B cell (primary cell): ENCODE data around the gene PAQR5. TPM values are rescaled to one million over a fixed set of nuclear protein-coding genes. Genes with fewer than 3 reads are reported as not detected.

Experiments used
- ATAC-seq: fragments of 200-7000 bp; cut with Tn5 transposase; one replicate; pipeline ENCODE4 v1.10.0; 2021; ENCODE audit warnings: low read depth, mild to moderate bottlenecking, moderate number of reproducible peaks, moderate library complexity
- CTCF ChIA-PET: fragments of 350-600 bp; sonication (Branson Sonifier 250); formaldehyde crosslinking; loops from one replicate; lab custom pipeline; 2021; ENCODE audit warnings: antibody characterized with exemption, inconsistent platforms; lab: Charles Lee
- POLR2A ChIA-PET: fragments of 350-600 bp; sonication (Branson Sonifier 250); formaldehyde crosslinking; loops from one replicate; lab custom pipeline; 2021; ENCODE audit warnings: antibody characterized with exemption; lab: Charles Lee
- DNase-seq: peaks from one replicate; pipeline ENCODE4 v3.0.0; 2013
- H2AFZ ChIP-seq: 2 replicates; pipeline ENCODE4 v1.6.1; 2012; ENCODE audit warnings: mild to moderate bottlenecking, low read depth, low read length; ENCODE audit not compliant: insufficient read depth, poor library complexity, severe bottlenecking
- H3K27ac ChIP-seq, 2 donors: 1 replicate in 1 of 2; 2 replicates in 1 of 2; pipeline ENCODE4 v1.5.1; 2012 to 2013; ENCODE audit warnings: low read length in 2 of 2, mild to moderate bottlenecking in 2 of 2, moderate library complexity in 1 of 2
- H3K27me3 ChIP-seq, 4 experiments: fragments of 200-600 bp in 1 of 4; sonication (generic) in 1 of 4; replicated peaks in 1 of 4; 1 replicate in 2 of 4; 2 replicates in 2 of 4; pipeline versions ENCODE4 v1.6.1 to v1.7.0; 2013 to 2016; ENCODE audit warnings: low read length in 3 of 4, mild to moderate bottlenecking in 2 of 4, mixed read lengths in 1 of 4, moderate library complexity in 1 of 4; ENCODE audit not compliant: insufficient read depth in 4 of 4, control insufficient read depth in 3 of 4; ENCODE audit errors: control extremely low read depth in 1 of 4
- H3K36me3 ChIP-seq, 2 experiments: replicated peaks in 1 of 2; 1 replicate in 1 of 2; 2 replicates in 1 of 2; pipeline versions ENCODE4 v1.6.1 to v1.7.1; 2013; ENCODE audit warnings: low read length in 1 of 2; ENCODE audit not compliant: insufficient read depth in 2 of 2, control insufficient read depth in 1 of 2; ENCODE audit errors: control extremely low read depth in 1 of 2, extremely low read depth in 1 of 2
- H3K4me1 ChIP-seq, 2 donors: fragments of 200-600 bp in 1 of 2; sonication (generic) in 1 of 2; 1 replicate in 1 of 2; 2 replicates in 1 of 2; pipeline versions ENCODE4 v1.5.1 to v1.6.1; 2013 to 2017; ENCODE audit warnings: low read length in 2 of 2; ENCODE audit not compliant: control insufficient read depth in 2 of 2, insufficient read depth in 2 of 2
- H3K4me2 ChIP-seq: replicated peaks from 2 replicates; pipeline ENCODE3; 2012; ENCODE audit warnings: mild to moderate bottlenecking, low read depth, low read length; ENCODE audit not compliant: poor library complexity, severe bottlenecking
- H3K4me3 ChIP-seq, 5 experiments: fragments of 200-600 bp in 1 of 5; sonication (generic) in 1 of 5; 1 replicate in 3 of 5; 2 replicates in 2 of 5; pipeline versions ENCODE4 v1.5.1 to v1.7.0; 2011 to 2016; ENCODE audit warnings: low read length in 4 of 5, mild to moderate bottlenecking in 4 of 5, low read depth in 2 of 5, control low read depth in 1 of 5, moderate library complexity in 1 of 5; ENCODE audit not compliant: insufficient read depth in 1 of 5; ENCODE audit errors: control extremely low read depth in 1 of 5, extremely low read depth in 1 of 5
- H3K79me2 ChIP-seq: fragments of 200-600 bp; sonication (generic); one replicate; pipeline ENCODE4 v1.6.0; 2016; ENCODE audit warnings: low read length; ENCODE audit not compliant: control insufficient read depth, insufficient read depth
- H3K9ac ChIP-seq: fragments of 200-600 bp; sonication (generic); 2 replicates; pipeline ENCODE4 v1.6.1; 2017; ENCODE audit warnings: mild to moderate bottlenecking, low read length, moderate library complexity
- H3K9me3 ChIP-seq, 3 donors: one replicate each; pipeline versions ENCODE4 v1.6.1 to v1.7.1; 2013; ENCODE audit warnings: low read length in 2 of 3; ENCODE audit not compliant: control insufficient read depth in 2 of 3, insufficient read depth in 1 of 3; ENCODE audit errors: control extremely low read depth in 1 of 3
- H4K20me1 ChIP-seq: 2 replicates; pipeline ENCODE4 v1.6.0; 2012; ENCODE audit warnings: mild to moderate bottlenecking, low read length; ENCODE audit not compliant: insufficient read depth, control insufficient read depth, poor library complexity, severe bottlenecking
- H3K27ac Mint-ChIP-seq: one replicate; pipeline ENCODE4 v1.8.0; 2021; ENCODE audit warnings: mixed read lengths
- H3K27me3 Mint-ChIP-seq: one replicate; pipeline ENCODE4 v1.8.0; 2021; ENCODE audit warnings: mixed read lengths
- H3K4me1 Mint-ChIP-seq: one replicate; pipeline ENCODE4 v1.8.0; 2021; ENCODE audit warnings: mixed read lengths
- H3K4me3 Mint-ChIP-seq: one replicate; pipeline ENCODE4 v1.8.0; 2021; ENCODE audit warnings: mixed read lengths
- H3K9me3 Mint-ChIP-seq: one replicate; pipeline ENCODE4 v1.8.0; 2022; ENCODE audit warnings: mixed read lengths; ENCODE audit not compliant: insufficient read depth
- EZH2 ChIP-seq: IDR thresholded peaks from 2 replicates; pipeline ENCODE4 v1.6.1; 2012; ENCODE audit warnings: borderline replicate concordance, low read depth, mild to moderate bottlenecking, moderate library complexity, low read length; ENCODE audit not compliant: insufficient read depth, poor library complexity, severe bottlenecking
- WGBS: methylation state at CpG from one replicate; pipeline ENCODE4 v1.1.5; 2013; ENCODE audit warnings: missing lambda C conversion rate; ENCODE audit not compliant: insufficient coverage; 5-methylcytosine and 5-hydroxymethylcytosine counted together
- intact Hi-C: fragments of 100-400 bp; cut with micrococcal nuclease; formaldehyde crosslinking; loops from one replicate; pipeline ENCODE4 v1.10.0; 2022
- polyA plus RNA-seq: library from polyadenylated mRNA; depleted of rRNA; stranded (reverse); fragments of >200 nt; gene quantifications from 2 replicates; pipeline ENCODE4 v1.2.3, GENCODE V29; 2012
- total RNA-seq, 2 donors: library from RNA; stranded (reverse); fragments of 120-200 nt in 1 of 2; gene quantifications; 1 replicate in 1 of 2; 2 replicates in 1 of 2; pipeline versions ENCODE4 v1.2.3 to v1.2.4, GENCODE V29; 2013 to 2022
- TF ChIP-seq, protein P1 (sequence below): fragments of 200-600 bp; IDR thresholded peaks from one replicate; pipeline ENCODE4 v1.8.0; 2022; ENCODE audit warnings: antibody characterized with exemption, mild to moderate bottlenecking

Gene PAQR5
- total and polyA plus RNA-seq, 2 donors (not counting 1 experiment from before 2014, with no cell fraction given) = not detected

DNA sequence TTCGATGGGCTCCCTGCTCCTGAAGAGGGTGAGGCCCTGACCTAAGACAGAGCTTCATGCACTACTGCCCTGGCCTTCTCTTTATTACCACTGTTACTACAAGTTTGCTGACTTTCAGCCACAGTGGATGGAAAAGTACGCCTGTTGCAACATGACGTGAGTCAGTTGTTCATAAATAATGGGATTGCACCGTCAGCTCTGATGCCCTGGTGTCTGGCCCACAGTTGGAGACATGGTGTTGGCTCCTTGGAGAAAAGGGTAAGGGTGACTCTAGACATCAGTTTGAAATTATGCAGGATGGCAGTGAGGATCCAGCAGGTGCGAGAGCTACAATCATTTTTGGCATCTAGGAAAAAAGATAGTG lies 5.5 kb downstream of the PAQR5 start:
- no peak overlapping the region for H3K9ac ChIP-seq
- H2AFZ ChIP-seq = no peak overlapping the region
- ATAC-seq (no peak), DNase-seq (no peak)
- no peaks in the 10 kb centered on the region for H3K4me1 Mint-ChIP-seq
- H3K27ac Mint-ChIP-seq = no peak overlapping the region
- peaks cover 53% of the 10 kb centered on the region for H3K27me3 Mint-ChIP-seq
- no peak overlapping the region for H3K4me2 ChIP-seq
- no peaks in the 10 kb centered on the region for H3K9me3 ChIP-seq
- ChIA-PET CTCF (no interaction called here), POLR2A (no interaction called here)
- no peak overlapping the region for H3K27ac ChIP-seq
- TF ChIP-seq, protein P1, sequence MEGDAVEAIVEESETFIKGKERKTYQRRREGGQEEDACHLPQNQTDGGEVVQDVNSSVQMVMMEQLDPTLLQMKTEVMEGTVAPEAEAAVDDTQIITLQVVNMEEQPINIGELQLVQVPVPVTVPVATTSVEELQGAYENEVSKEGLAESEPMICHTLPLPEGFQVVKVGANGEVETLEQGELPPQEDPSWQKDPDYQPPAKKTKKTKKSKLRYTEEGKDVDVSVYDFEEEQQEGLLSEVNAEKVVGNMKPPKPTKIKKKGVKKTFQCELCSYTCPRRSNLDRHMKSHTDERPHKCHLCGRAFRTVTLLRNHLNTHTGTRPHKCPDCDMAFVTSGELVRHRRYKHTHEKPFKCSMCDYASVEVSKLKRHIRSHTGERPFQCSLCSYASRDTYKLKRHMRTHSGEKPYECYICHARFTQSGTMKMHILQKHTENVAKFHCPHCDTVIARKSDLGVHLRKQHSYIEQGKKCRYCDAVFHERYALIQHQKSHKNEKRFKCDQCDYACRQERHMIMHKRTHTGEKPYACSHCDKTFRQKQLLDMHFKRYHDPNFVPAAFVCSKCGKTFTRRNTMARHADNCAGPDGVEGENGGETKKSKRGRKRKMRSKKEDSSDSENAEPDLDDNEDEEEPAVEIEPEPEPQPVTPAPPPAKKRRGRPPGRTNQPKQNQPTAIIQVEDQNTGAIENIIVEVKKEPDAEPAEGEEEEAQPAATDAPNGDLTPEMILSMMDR = no peak
- TF ChIP-seq EZH2 = no peak
- H3K9me3 Mint-ChIP-seq = no peaks in the 10 kb centered on the region
- no peaks in the 10 kb centered on the region for H3K79me2 ChIP-seq
- H3K4me3 ChIP-seq = no peak overlapping the region
- H3K4me3 Mint-ChIP-seq = no peak overlapping the region
- WGBS = 78% methylated on average over 5 of the region's 5 CpGs
- no peaks in the 10 kb centered on the region for H3K36me3 ChIP-seq
- H3K27me3 ChIP-seq = peaks cover 0 to 23% (median 10%) of the 10 kb centered on the region in 4 experiments
- no peaks in the 10 kb centered on the region for H4K20me1 ChIP-seq
- H3K4me1 ChIP-seq = peaks cover 3 to 5% of the 10 kb centered on the region in 2 donors
- intact Hi-C loops = no loop called here

DNA sequence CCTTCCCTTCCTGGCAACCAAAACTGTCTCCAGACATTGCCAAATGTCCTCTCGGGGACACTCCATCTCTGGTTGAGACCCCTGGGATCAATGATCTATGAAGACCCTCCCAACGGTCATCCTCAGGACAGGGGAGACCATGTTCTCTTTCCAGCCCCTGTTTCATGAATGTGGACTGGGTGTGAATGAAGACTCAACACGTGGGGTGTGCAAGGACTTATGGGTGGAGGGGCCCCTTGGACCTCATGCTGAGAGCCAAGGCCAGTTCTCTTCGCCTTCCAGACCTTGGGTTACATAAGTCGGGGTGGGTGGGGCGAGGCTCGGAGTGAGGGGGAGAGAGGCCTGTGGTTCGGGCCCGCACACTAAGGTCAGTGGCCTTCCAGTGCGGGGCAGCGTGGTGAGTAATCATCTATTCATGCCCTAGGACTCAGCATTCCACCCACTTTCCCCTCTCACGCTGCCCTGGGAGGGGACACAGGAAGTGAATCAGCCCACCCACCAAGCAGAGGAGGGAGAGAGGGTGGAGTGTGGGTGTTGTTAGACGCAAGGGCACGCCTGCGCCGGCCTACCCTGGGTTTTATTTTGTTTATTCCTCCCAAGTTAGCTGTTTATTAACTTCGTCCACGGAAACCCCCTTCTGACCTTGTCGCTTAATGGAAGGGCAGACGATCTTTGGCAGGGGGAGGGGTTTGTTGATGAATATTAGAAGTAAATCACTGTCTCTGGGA lies 6.7 kb downstream of the PAQR5 start:
- intact Hi-C loops = no loop called here
- 83% methylated on average over 8 of the region's 20 CpGs for WGBS
- ATAC-seq (no peak), DNase-seq (no peak)
- no peak overlapping the region for H2AFZ ChIP-seq
- ChIA-PET CTCF (no interaction called here), POLR2A (no interaction called here)
- no peaks in the 10 kb centered on the region for H3K79me2 ChIP-seq
- H3K4me3 Mint-ChIP-seq = no peak overlapping the region
- H3K9ac ChIP-seq = no peak overlapping the region
- no peak overlapping the region for H3K27ac Mint-ChIP-seq
- H3K36me3 ChIP-seq = no peaks in the 10 kb centered on the region
- no peaks in the 10 kb centered on the region for H3K4me1 ChIP-seq
- H3K4me3 ChIP-seq = no peak overlapping the region
- no peaks in the 10 kb centered on the region for H3K9me3 ChIP-seq
- H4K20me1 ChIP-seq = no peaks in the 10 kb centered on the region
- no peak overlapping the region for H3K4me2 ChIP-seq
- no peaks in the 10 kb centered on the region for H3K9me3 Mint-ChIP-seq
- peaks cover 0 to 18% (median 6%) of the 10 kb centered on the region in 4 experiments for H3K27me3 ChIP-seq
- no peak overlapping the region for H3K27ac ChIP-seq
- peaks cover 50% of the 10 kb centered on the region for H3K27me3 Mint-ChIP-seq
- H3K4me1 Mint-ChIP-seq = no peaks in the 10 kb centered on the region
- TF ChIP-seq, protein P1 = no peak
- TF ChIP-seq EZH2 = no peak
